ENCODE data around the gene MED1.
"Not testable (repeated sequence)": the region's sequence is repeated elsewhere in the genome, so short reads cannot be mapped to it uniquely, and the experiment has no call there.

Gene MED1

GRCh38 chr17:39439868-39440267, 11.2 kb downstream of the MED1 start:
- DNase-seq (ENCODE audit: low read depth in 2 of 2), result not testable (repeated sequence)

DNA sequence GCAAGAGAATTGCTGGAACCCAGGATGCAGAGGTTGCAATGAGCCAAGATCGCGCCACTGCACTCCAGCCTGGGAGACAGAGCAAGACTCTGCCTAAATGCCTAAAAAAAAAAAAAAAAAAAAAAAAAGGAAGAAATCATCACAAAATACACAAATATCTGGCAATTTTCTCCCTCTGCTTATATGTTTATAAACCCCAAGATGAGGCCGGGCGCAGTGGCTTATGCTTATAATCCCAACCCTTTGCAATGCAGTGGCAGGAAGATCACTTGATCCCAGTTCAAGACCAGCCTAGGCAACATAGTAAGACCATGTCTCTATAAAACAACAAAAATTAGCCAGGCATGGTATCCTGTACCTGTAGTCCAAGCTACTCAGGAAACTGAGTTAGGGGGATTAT, 21.5 kb downstream of the MED1 start:
- DNase-seq (ENCODE audit: low read depth in 2 of 2), result no peak

- DNase-seq (ENCODE audit: low read depth in 2 of 2), result no peak
These were observed 34.9 kb downstream of the MED1 start for GRCh38 chr17:39416141-39416540.

DNA sequence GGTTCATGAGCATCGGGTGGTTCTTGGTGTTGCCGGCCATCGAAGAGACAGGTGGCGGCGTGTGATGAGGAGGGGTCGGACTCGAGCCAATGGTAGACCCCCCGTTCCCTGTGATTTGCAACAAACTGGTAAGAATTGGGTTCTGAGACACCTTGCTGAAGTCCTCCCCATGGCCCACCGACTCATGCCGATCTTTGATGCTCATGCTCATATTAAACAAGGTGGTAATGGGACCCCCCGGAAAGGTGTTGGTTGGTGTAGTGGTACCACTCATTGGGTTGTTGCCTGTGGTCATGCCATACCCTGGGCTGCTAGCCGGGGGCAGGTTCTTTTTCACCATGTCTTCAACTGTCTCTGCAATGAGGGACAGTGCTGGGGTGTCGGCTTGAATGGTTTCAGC, 40.8 kb downstream of the MED1 start:
- no peak for DNase-seq (ENCODE audit: low read depth in 2 of 2)

GRCh38 chr17:39408360-39408759, 42.7 kb downstream of the MED1 start:
- no peak for DNase-seq (ENCODE audit: low read depth in 2 of 2)

- DNase-seq (ENCODE audit: low read depth in 2 of 2), result no peak
These were observed 44.1 kb downstream of the MED1 start for GRCh38 chr17:39406951-39407350.

- no peak for DNase-seq (ENCODE audit: low read depth in 2 of 2)
These were observed 45.6 kb downstream of the MED1 start for GRCh38 chr17:39405436-39405835.

- DNase-seq (ENCODE audit: low read depth in 2 of 2), result no peak
These were observed 46.3 kb downstream of the MED1 start for GRCh38 chr17:39404542-39405378.

DNA sequence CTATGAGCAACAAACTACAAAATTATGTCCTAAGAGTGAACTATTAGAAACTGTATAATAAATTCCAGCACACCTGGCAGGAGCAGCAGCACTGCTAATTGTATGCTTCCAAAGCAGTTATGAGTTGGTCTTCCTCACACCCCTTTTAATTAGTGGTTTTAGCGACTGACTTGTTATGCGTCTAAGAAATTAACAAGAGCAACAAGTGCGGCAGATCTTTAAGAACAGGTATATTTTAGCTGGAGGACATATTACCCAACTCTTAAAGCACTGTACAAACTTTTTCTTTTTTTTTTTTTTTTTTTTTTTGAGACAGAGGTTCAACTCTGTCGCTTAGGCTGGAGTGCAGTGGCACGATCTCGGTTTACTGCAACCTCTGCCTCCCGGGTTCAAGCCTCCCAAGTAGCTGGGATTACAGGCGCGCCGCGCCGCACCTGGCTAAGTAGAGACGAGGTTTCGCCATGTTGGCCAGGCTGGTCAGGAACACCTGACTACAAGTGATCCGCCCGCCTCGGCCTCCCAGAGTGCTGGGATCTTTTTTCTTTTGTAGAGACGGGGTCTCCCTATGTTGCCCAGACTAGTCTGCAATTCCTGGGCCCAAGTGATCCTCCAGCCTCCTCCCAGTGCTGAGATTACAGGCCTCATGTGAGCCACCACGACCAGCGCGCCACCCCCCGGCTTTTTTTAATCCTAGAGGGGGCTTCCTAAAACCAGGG, 48.0 kb downstream of the MED1 start:
- no peak for DNase-seq (ENCODE audit: low read depth in 2 of 2)

- peak; percentile 66 to 77 for DNase-seq (ENCODE audit: low read depth in 2 of 2)
These were observed 48.7 kb downstream of the MED1 start for GRCh38 chr17:39402244-39402889.

DNA sequence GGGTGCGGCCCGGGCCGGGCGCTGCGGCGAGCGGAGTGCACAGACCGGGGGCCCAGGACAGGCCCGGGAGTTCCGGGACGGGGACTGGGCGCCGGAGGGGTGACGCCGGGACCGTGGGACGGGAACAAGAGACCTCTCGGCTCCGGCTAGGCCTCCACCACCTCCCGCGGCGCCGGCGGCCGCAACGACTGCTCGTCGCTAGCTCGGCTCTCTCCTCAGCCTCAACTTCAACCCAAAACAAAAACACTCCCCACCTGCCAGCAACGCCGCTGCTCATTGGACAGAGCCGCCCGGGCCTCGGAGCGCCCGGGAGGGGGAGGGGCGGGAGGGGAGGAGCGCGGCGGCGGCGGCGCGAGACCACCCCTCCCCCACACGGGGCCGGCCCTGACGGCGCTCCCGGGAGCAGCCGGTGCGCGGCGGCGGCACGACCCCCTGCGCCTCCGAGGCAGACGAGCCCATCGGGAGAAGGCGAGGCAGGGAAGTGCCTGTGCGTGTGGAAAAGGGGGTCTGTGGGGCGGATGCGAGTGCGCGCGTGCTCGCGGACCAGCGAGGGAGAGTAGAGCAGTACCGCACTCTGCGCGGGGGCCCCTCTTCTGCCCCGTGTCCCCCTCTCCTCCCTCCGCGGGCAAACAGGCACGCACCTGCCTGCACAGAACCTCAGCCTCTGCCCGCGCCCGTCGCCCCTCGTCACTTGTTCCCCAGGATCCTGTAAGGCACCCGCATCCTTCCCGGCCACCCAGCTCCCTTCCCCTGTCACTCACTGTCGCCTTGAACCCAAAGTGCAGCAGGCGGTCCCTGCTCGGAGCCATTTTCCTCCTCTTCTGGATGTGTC, 49.4 kb downstream of the MED1 start, which contains the start of gene FBXL20:
TSS of gene FBXL20 (minus strand) at position 215 of the 832 bp plus-strand sequence. CDS start 224 bp downstream, outside the sequence.
- peak; percentile 88 to 93 for DNase-seq (ENCODE audit: low read depth in 2 of 2)

- DNase-seq (ENCODE audit: low read depth in 2 of 2), result no peak
These were observed 50.3 kb downstream of the MED1 start for GRCh38 chr17:39400547-39401411.

- DNase-seq (ENCODE audit: low read depth in 2 of 2), result no peak
These were observed 51.3 kb downstream of the MED1 start for GRCh38 chr17:39399791-39400190.

- DNase-seq (ENCODE audit: low read depth in 2 of 2), result no peak
These were observed 57.3 kb downstream of the MED1 start for GRCh38 chr17:39393736-39394135.

DNA sequence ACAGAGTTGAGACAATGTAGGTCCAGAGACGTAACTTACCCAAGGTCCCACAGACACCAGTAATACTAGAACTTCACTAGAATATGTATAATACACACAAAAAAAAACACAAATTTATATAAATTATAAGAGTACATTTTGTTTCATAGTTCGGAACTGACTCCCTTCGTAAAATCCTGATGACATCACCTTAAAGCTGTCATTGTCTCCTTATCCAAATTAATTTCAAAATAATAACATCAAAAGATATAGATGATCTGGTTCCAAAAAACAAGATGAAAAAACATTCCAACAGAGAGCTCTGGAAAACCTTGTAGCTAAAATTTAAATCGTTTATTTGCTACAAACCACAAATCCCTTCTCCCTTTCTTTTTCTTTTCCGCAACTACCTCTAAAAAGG, 59.6 kb downstream of the MED1 start:
- DNase-seq (ENCODE audit: low read depth in 2 of 2), result no peak

GRCh38 chr17:39385040-39385439, 66.0 kb downstream of the MED1 start:
- no peak for DNase-seq (ENCODE audit: low read depth in 2 of 2)

DNA sequence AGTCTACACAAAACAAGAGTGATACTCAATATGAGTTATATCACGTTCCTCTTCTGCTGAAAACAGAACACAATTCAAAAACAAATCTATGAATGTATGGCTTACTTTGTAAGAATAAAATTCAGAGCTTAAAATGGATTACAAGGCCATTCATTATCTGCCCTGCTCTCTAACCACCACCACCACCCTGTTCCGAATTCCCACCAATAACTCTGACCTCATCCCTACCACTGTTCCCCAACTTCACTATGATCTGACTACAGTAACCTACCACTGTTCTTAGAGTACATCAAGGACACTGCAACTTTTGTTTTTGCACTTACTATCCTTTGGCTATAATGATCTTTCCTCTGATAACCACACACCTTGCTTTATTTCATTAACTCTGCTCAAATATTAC, 70.9 kb downstream of the MED1 start:
- no peak for DNase-seq (ENCODE audit: low read depth in 2 of 2)

DNA sequence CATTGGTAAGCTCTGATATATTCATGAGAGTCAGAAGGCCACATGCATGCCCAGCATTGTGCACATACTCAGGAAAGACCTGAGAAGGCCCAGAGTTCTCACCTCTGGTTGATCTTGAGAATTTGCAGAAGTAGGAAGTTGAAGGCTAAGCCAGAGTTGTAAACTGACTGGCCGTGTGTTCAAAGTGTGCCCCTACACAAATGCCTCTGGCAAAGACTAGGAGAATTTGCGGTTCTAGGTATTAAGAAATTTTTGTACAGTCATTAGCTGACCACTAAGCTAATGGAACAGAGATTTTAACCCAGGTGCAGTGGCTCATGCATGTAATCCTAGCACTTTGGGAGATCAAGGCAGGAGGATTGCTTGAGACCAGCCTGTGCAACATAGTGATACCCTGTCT, 74.6 kb downstream of the MED1 start:
- no peak for DNase-seq (ENCODE audit: low read depth in 2 of 2)

DNA sequence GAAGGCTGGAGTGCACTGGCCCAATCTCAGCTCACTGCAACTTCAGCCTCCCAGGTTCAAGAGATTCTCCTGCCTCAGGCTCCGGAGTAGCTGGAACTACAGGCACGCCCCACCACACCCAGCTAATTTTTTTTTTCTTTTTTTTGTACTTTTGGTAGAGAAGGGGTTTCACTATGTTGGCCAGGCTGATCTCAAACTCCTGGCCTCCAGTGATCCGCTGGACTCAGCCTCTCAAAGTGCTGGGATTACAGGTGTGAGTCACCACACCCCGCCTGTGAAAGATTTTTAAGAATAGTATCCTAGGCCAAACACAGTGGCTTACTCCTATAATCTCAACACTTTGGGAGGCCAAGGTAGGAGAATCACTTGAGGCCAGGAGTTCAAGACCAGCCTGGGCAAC, 83.3 kb downstream of the MED1 start:
- not testable (repeated sequence) for DNase-seq (ENCODE audit: low read depth in 2 of 2)

GRCh38 chr17:39365872-39366271, 85.2 kb downstream of the MED1 start:
- DNase-seq (ENCODE audit: low read depth in 2 of 2), result no peak

DNA sequence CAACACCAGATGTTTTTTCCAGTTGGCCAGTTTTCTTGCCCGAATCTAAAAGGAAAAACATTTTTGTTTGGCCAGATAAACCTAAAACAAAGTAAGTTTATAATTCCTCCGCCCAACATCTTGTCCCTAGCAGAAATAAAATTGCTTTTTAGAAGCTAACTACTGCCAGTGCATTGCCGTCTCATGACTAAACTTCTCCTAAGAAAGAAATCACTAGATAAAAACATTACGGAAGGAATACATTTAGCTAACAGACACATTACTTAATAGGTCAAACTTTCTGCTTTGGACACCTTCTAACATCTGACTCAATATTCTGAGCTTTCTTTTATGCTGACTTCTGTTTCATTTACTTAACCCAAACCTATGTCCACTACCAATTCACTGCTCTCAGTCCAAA, 85.8 kb downstream of the MED1 start:
- DNase-seq (ENCODE audit: low read depth in 2 of 2), result no peak

All from stimulated activated CD4-positive, alpha-beta T cell treated with anti-CD3 and anti-CD28 coated beads, Interleukin-1b, Interleukin-23, amount 100 ng/mL, for 4 hours (primary cell).